HG02981 (cell line): Measurements from ENCODE around the gene ATG3.
"Not testable (repeated sequence)": the region's sequence is repeated elsewhere in the genome, so short reads cannot be mapped to it uniquely, and the experiment has no call there.

ENCODE experiments used
- ATAC-seq: cut with Tn5 transposase; IDR thresholded peaks from one replicate; pipeline ENCODE4 v1.9.1; 2021; ENCODE audit warnings: mild to moderate bottlenecking, moderate library complexity; ENCODE audit not compliant: unreplicated experiment

The ATG3 gene

GRCh38 chr3:112561484-112561733 lies 353 bp downstream of the ATG3 start:
- peak; percentile 31 for ATAC-seq

GRCh38 chr3:112560721-112561483 lies 860 bp downstream of the ATG3 start:
- ATAC-seq, result peak; percentile 23

GRCh38 chr3:112560307-112560706 lies 1.5 kb downstream of the ATG3 start:
- ATAC-seq, result no peak

GRCh38 chr3:112557976-112558375 lies 3.8 kb downstream of the ATG3 start:
- no peak for ATAC-seq

- ATAC-seq, result no peak
Measured at GRCh38 chr3:112555535-112556170, 6.1 kb downstream of the ATG3 start.

GRCh38 chr3:112550859-112551258 lies 10.9 kb downstream of the ATG3 start:
- no peak for ATAC-seq

GRCh38 chr3:112546216-112546759 lies 15.5 kb downstream of the ATG3 start:
- no peak for ATAC-seq

GRCh38 chr3:112539825-112540650 lies 21.7 kb downstream of the ATG3 start:
- ATAC-seq, result peak; percentile 98

- ATAC-seq, result no peak
Measured at GRCh38 chr3:112531358-112531781, 30.4 kb downstream of the ATG3 start.

- ATAC-seq, result no peak
Measured at GRCh38 chr3:112530573-112530972, 31.2 kb downstream of the ATG3 start.

- not testable (repeated sequence) for ATAC-seq
Measured at GRCh38 chr3:112524127-112524526, 37.6 kb downstream of the ATG3 start.

- peak; percentile 45 for ATAC-seq
Measured at GRCh38 chr3:112519424-112520001, 42.2 kb downstream of the ATG3 start.

GRCh38 chr3:112518970-112519369 lies 42.8 kb downstream of the ATG3 start:
- not testable (repeated sequence) for ATAC-seq

GRCh38 chr3:112514527-112515128 lies 47.1 kb downstream of the ATG3 start:
- ATAC-seq, result peak; percentile 99

- no peak for ATAC-seq
Measured at GRCh38 chr3:112512320-112512719, 49.4 kb downstream of the ATG3 start.

GRCh38 chr3:112508860-112509259 lies 52.9 kb downstream of the ATG3 start:
- ATAC-seq, result no peak

- ATAC-seq, result no peak
Measured at GRCh38 chr3:112508261-112508660, 53.5 kb downstream of the ATG3 start.

- no peak for ATAC-seq
Measured at GRCh38 chr3:112505907-112506306, 55.9 kb downstream of the ATG3 start.

GRCh38 chr3:112504123-112504522 lies 57.6 kb downstream of the ATG3 start:
- no peak for ATAC-seq

- no peak for ATAC-seq
Measured at GRCh38 chr3:112503304-112503972, 58.3 kb downstream of the ATG3 start.
